ENCODE measurements around the gene MTMR10.

MTMR10 gene

DNA sequence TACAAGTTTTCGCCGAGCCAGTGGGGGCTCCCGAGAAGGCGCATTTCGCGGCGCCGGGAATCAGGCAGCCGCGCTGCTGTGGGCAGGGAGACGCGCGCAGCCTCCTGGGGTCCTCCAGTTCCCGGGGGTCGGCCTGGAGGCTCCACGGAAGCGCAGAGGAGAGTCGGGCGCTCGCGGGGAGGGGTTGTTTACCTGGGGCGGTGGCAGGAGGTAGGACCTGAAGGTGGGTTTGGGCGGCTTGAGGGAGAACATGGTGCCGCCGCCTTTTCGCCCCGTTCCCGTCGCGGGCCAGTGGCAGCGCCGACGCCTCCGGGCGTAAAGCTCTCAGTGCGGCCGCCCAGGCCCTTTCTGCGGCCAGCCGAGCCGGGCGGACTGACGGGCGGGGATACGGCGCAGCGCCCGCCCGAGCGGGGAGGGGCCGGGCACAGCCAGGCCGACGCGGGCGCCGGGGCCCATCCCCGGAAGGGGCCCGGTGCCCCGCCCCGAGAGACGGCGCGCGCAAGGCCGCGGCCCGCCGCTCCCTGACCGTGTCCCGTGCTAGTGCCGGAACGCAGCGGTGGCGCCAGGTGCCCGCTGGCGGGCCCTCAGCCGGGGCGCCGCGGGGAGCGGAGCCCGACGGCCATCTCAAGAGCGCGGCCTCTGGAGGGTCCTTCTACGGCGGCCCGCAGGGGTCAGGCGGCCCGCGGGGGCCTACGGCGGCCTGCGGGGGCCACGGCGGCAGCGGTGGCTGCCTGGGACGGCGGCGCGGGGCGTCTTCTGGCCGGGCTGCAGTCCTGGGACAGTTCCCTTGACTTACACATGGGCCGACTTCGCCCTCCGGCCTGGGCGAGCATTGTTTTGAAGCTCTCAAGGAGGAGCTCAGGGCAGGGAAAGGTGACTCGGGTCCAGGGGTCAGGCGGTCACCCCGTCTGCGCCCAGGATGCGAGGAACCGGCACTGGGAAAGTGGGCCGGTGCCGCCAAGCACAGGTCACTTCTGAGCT lies at the start of gene MTMR10:
Gene MTMR10 (minus strand): TSS at position 374 of the 981 bp plus-strand sequence. CDS start 122 bp downstream, at position 252.
- DNase-seq (ENCODE audit: low read depth): no peak
- H3K4me3 ChIP-seq (ENCODE audit: low read depth, low read length): peak within 1 kb of the TSS; percentile 94
- no peak for TF ChIP-seq CTCF (IDR thresholded peaks at IDR 0.05; ENCODE audit: control insufficient read depth, extremely low read depth, insufficient read depth)

- H3K4me3 ChIP-seq (ENCODE audit: low read depth, low read length): no peak overlapping the region
- no peak for DNase-seq (ENCODE audit: low read depth)
- TF ChIP-seq CTCF (IDR thresholded peaks at IDR 0.05; ENCODE audit: control insufficient read depth, extremely low read depth, insufficient read depth): no peak
Observed at GRCh38 chr15:31040611-31041010, 49.2 kb upstream of the MTMR10 start.

GRCh38 chr15:31039961-31040360 lies 48.5 kb upstream of the MTMR10 start:
- TF ChIP-seq CTCF (IDR thresholded peaks at IDR 0.05; ENCODE audit: control insufficient read depth, extremely low read depth, insufficient read depth): no peak
- H3K4me3 ChIP-seq (ENCODE audit: low read depth, low read length): no peak overlapping the region
- no peak for DNase-seq (ENCODE audit: low read depth)

- no peak for TF ChIP-seq CTCF (IDR thresholded peaks at IDR 0.05; ENCODE audit: control insufficient read depth, extremely low read depth, insufficient read depth)
- DNase-seq (ENCODE audit: low read depth): no peak
- no peak overlapping the region for H3K4me3 ChIP-seq (ENCODE audit: low read depth, low read length)
Observed at GRCh38 chr15:31037731-31038477, 46.5 kb upstream of the MTMR10 start.

- DNase-seq (ENCODE audit: low read depth): no peak
- TF ChIP-seq CTCF (IDR thresholded peaks at IDR 0.05; ENCODE audit: control insufficient read depth, extremely low read depth, insufficient read depth): no peak
- no peak overlapping the region for H3K4me3 ChIP-seq (ENCODE audit: low read depth, low read length)
Observed at GRCh38 chr15:31036783-31037182, 45.4 kb upstream of the MTMR10 start.

DNA sequence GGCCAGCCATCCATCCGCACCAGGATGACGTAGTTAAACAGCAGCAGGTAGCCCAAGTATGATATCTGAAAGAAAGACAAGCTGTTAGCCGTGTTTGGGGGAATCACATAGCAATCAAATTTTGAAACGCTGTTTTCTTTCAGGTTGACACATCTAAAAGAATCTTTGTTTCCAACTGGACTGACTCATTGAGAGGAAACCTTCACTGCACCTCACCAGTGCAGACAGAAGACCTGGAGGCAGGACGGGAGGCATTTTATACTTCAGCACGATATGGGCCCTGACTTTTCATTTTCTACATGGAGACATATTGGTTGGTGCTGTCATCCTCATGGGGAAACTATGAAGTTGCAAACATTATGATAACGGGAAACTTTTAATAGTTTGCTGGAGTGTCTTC lies 44.2 kb upstream of the MTMR10 start:
- no peak for DNase-seq (ENCODE audit: low read depth)
- no peak for TF ChIP-seq CTCF (IDR thresholded peaks at IDR 0.05; ENCODE audit: control insufficient read depth, extremely low read depth, insufficient read depth)
- no peak overlapping the region for H3K4me3 ChIP-seq (ENCODE audit: low read depth, low read length)
